GM18520 (cell line): Measurements from ENCODE around the gene SLC16A7.

Experiments
- ATAC-seq: cut with Tn5 transposase; IDR thresholded peaks from one replicate; pipeline ENCODE4 v1.9.1; 2021; ENCODE audit not compliant: unreplicated experiment

Gene SLC16A7

GRCh38 chr12:59833408-59833807 is 237.6 kb downstream of the SLC16A7 start:
- no peak for ATAC-seq

GRCh38 chr12:59834659-59835474 is 239.0 kb downstream of the SLC16A7 start:
- ATAC-seq = no peak
